Measurements from ENCODE around the gene RCC2.

Gene RCC2

GRCh38 chr1:17422461-17422860 lies 17.0 kb downstream of the RCC2 start:
- Histone ChIP-seq H3K4me1 (ENCODE audit: insufficient read depth, poor library complexity, severe bottlenecking) (no peaks in the 10 kb centered on the region), H3K9me3 (ENCODE audit: severe bottlenecking) (no peaks in the 10 kb centered on the region), H3K4me3 (ENCODE audit: severe bottlenecking) (no peak overlapping the region), H3K27me3 (ENCODE audit: insufficient read depth, poor library complexity, severe bottlenecking) (no peaks in the 10 kb centered on the region), H3K36me3 (ENCODE audit: low read depth) (peaks cover 99% of the 10 kb centered on the region), H3K27ac (ENCODE audit: poor library complexity, severe bottlenecking) (no peak overlapping the region)
- no peak for TF ChIP-seq CTCF (IDR thresholded peaks at IDR 0.05; ENCODE audit: poor library complexity, severe bottlenecking)
- ATAC-seq (ENCODE audit: low read depth), result no peak
- no peak for DNase-seq (ENCODE audit: low spot score)

GRCh38 chr1:17420391-17420918 lies 19.0 kb downstream of the RCC2 start:
- Histone ChIP-seq H3K36me3 (ENCODE audit: low read depth) (peaks cover 99% of the 10 kb centered on the region), H3K27ac (ENCODE audit: poor library complexity, severe bottlenecking) (no peak overlapping the region), H3K27me3 (ENCODE audit: insufficient read depth, poor library complexity, severe bottlenecking) (no peaks in the 10 kb centered on the region)

GRCh38 chr1:17419626-17420328 lies 19.7 kb downstream of the RCC2 start:
- ATAC-seq (ENCODE audit: low read depth), result peak; percentile 79
- Histone ChIP-seq H3K27ac (ENCODE audit: poor library complexity, severe bottlenecking) (no peak overlapping the region), H3K36me3 (ENCODE audit: low read depth) (peaks cover 99% of the 10 kb centered on the region), H3K4me3 (ENCODE audit: severe bottlenecking) (no peak overlapping the region), H3K27me3 (ENCODE audit: insufficient read depth, poor library complexity, severe bottlenecking) (no peaks in the 10 kb centered on the region), H3K4me1 (ENCODE audit: insufficient read depth, poor library complexity, severe bottlenecking) (no peaks in the 10 kb centered on the region), H3K9me3 (ENCODE audit: severe bottlenecking) (no peaks in the 10 kb centered on the region)
- DNase-seq (ENCODE audit: low spot score), result no peak
- peak; percentile 99 for TF ChIP-seq CTCF (IDR thresholded peaks at IDR 0.05; ENCODE audit: poor library complexity, severe bottlenecking)

More at GRCh38 chr1:17420391-17420918, 19.0 kb downstream of the RCC2 start:
- H3K4me1 ChIP-seq (ENCODE audit: insufficient read depth, poor library complexity, severe bottlenecking), result no peaks in the 10 kb centered on the region
- no peak overlapping the region for H3K4me3 ChIP-seq (ENCODE audit: severe bottlenecking)
- no peak for TF ChIP-seq CTCF (IDR thresholded peaks at IDR 0.05; ENCODE audit: poor library complexity, severe bottlenecking)
- H3K9me3 ChIP-seq (ENCODE audit: severe bottlenecking), result no peaks in the 10 kb centered on the region
- DNase-seq (ENCODE audit: low spot score) (no peak), ATAC-seq (ENCODE audit: low read depth) (no peak)

GRCh38 chr1:17416389-17416788 lies 23.1 kb downstream of the RCC2 start:
- Histone ChIP-seq H3K9me3 (ENCODE audit: severe bottlenecking) (no peaks in the 10 kb centered on the region), H3K36me3 (ENCODE audit: low read depth) (peaks cover 99% of the 10 kb centered on the region), H3K4me1 (ENCODE audit: insufficient read depth, poor library complexity, severe bottlenecking) (no peaks in the 10 kb centered on the region), H3K27me3 (ENCODE audit: insufficient read depth, poor library complexity, severe bottlenecking) (no peaks in the 10 kb centered on the region), H3K27ac (ENCODE audit: poor library complexity, severe bottlenecking) (no peak overlapping the region), H3K4me3 (ENCODE audit: severe bottlenecking) (no peak overlapping the region)
- DNase-seq (ENCODE audit: low spot score), result no peak
- ATAC-seq (ENCODE audit: low read depth), result no peak
- TF ChIP-seq CTCF (IDR thresholded peaks at IDR 0.05; ENCODE audit: poor library complexity, severe bottlenecking), result no peak

- DNase-seq (ENCODE audit: low spot score), result no peak
- H3K9me3 ChIP-seq (ENCODE audit: severe bottlenecking), result no peaks in the 10 kb centered on the region
- ATAC-seq (ENCODE audit: low read depth), result no peak
- no peaks in the 10 kb centered on the region for H3K4me1 ChIP-seq (ENCODE audit: insufficient read depth, poor library complexity, severe bottlenecking)
- no peaks in the 10 kb centered on the region for H3K27me3 ChIP-seq (ENCODE audit: insufficient read depth, poor library complexity, severe bottlenecking)
- no peak overlapping the region for H3K4me3 ChIP-seq (ENCODE audit: severe bottlenecking)
- peaks cover 100% of the 10 kb centered on the region for H3K36me3 ChIP-seq (ENCODE audit: low read depth)
- no peak overlapping the region for H3K27ac ChIP-seq (ENCODE audit: poor library complexity, severe bottlenecking)
- TF ChIP-seq CTCF (IDR thresholded peaks at IDR 0.05; ENCODE audit: poor library complexity, severe bottlenecking), result no peak
These were observed 25.5 kb downstream of the RCC2 start for GRCh38 chr1:17414022-17414421.
